Right lobe of liver (tissue), 6 donors: ENCODE results near the gene ZFAND3. TPM values are rescaled to one million over a fixed set of nuclear protein-coding genes. Genes with fewer than 3 reads are reported as not detected.

Source experiments
- ATAC-seq, 4 donors: fragments of 200-7000 bp; cut with Tn5 transposase; one replicate each; pipeline ENCODE4 v1.9.1; 2020; ENCODE audit warnings: mild to moderate bottlenecking in 4 of 4, moderate library complexity in 4 of 4
- DNase-seq, 3 donors: peaks; one replicate each; pipeline ENCODE4 v3.0.0-alpha.2; 2020
- H3K27ac ChIP-seq, 3 donors: fragments of 200-600 bp; one replicate each; pipeline ENCODE4 v1.8.0; 2022
- H3K27me3 ChIP-seq, 2 donors: fragments of 200-600 bp; one replicate each; pipeline ENCODE4 v1.8.0; 2022
- H3K36me3 ChIP-seq, 4 donors: fragments of 200-600 bp; sonication (generic) in 1 of 4; one replicate each; pipeline versions ENCODE4 v1.5.1 to v1.8.0; 2017 to 2022; ENCODE audit warnings: control low read depth in 1 of 4
- H3K4me1 ChIP-seq, 4 donors: fragments of 200-600 bp; sonication (generic) in 1 of 4; one replicate each; pipeline versions ENCODE4 v1.5.1 to v1.8.0; 2017 to 2022; ENCODE audit warnings: control low read depth in 1 of 4
- H3K4me3 ChIP-seq, 3 donors: fragments of 200-600 bp; one replicate each; pipeline ENCODE4 v1.8.0; 2022
- H3K9me3 ChIP-seq, 4 donors: fragments of 200-600 bp; sonication (generic) in 1 of 4; one replicate each; pipeline versions ENCODE4 v1.5.1 to v1.8.0; 2017 to 2022; ENCODE audit warnings: control low read depth in 1 of 4
- POLR2A ChIP-seq: fragments of 450-650 bp; IDR thresholded peaks from one replicate; pipeline ENCODE4 v1.6.1; 2017; ENCODE audit warnings: antibody characterized with exemption, mild to moderate bottlenecking
- WGBS: methylation state at CpG from one replicate; pipeline ENCODE4 v1.1.6; 2018; ENCODE audit warnings: low coverage, low lambda C conversion rate; ENCODE audit not compliant: insufficient coverage; ENCODE audit errors: missing lambda C conversion rate; 5-methylcytosine and 5-hydroxymethylcytosine counted together
- intact Hi-C, 2 donors: fragments of 100-400 bp; cut with DNase I; formaldehyde crosslinking; loops; one replicate each; pipeline versions ENCODE4 v1.11.2 to v1.14.1; 2022
- total RNA-seq, 6 experiments: library from RNA; depleted of rRNA in 2 of 6; stranded (reverse); fragments of >200 nt in 2 of 6; fragmentation: NEBNext Ultra II Directional in 3 of 6; extraction: Animal tissue kit (Norgen Biotek cat#: 25700) in 3 of 6; gene quantifications; one replicate each; pipeline versions ENCODE4 v1.1.0 to v1.2.4, GENCODE V29; 2016 to 2023
- TF ChIP-seq, protein P1 (sequence below), 4 donors: fragments of 200-600 bp in 3 of 4; fragments of 450-650 bp in 1 of 4; IDR thresholded peaks; one replicate each; pipeline versions ENCODE4 v1.5.1 to v1.8.0; 2016 to 2022; ENCODE audit warnings: antibody characterized with exemption in 4 of 4, mild to moderate bottlenecking in 2 of 4
- donor health status: DM: no; HTN: yes; CAD: no.
- donor health status: DM: no; HTN: no; CAD: no.
- donor health status: DM: no; HTN: no; CAD: no.
- donor health status: DM: no; HTN: yes; CAD: no.
- donor health status: DM: no; HTN: yes; CAD: no.

The ZFAND3 gene
- total RNA-seq, 6 experiments from 2014 or later, result 43.1 to 66.5 (median 53.2) TPM

DNA sequence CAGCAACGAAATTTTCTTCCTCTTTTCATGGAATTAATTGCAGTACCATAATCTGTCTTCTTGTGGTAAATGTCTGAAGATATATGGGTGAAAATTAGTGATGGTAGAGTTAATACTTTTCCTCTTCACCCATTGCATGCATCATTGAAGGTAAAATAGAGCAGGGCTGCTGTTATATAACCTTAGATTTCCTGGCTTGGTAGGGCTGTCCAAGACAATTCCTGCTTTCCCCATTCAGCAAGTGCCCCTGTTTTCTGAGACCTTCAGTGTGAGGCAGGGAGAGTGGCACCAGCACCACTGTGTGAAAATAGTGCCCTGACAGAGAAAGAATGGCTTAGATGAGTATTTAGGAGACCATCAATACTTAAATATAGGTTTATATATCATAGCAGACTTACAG, 202.0 kb downstream of the ZFAND3 start:
- peaks cover 0 to 44% (median 3%) of the 10 kb centered on the region in 4 donors for H3K4me1 ChIP-seq
- intact Hi-C loops, result no loop called here
- DNase-seq, result no peak
- no peak for TF ChIP-seq POLR2A
- TF ChIP-seq, protein P1, sequence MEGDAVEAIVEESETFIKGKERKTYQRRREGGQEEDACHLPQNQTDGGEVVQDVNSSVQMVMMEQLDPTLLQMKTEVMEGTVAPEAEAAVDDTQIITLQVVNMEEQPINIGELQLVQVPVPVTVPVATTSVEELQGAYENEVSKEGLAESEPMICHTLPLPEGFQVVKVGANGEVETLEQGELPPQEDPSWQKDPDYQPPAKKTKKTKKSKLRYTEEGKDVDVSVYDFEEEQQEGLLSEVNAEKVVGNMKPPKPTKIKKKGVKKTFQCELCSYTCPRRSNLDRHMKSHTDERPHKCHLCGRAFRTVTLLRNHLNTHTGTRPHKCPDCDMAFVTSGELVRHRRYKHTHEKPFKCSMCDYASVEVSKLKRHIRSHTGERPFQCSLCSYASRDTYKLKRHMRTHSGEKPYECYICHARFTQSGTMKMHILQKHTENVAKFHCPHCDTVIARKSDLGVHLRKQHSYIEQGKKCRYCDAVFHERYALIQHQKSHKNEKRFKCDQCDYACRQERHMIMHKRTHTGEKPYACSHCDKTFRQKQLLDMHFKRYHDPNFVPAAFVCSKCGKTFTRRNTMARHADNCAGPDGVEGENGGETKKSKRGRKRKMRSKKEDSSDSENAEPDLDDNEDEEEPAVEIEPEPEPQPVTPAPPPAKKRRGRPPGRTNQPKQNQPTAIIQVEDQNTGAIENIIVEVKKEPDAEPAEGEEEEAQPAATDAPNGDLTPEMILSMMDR (IDR thresholded peaks at IDR 0.05), result no peak
- H3K4me3 ChIP-seq, result no peak overlapping the region
- H3K9me3 ChIP-seq, result no peaks in the 10 kb centered on the region
- no peak for ATAC-seq
- 13% methylated on average over 1 of the region's 1 CpG for WGBS
- H3K27me3 ChIP-seq, result no peaks in the 10 kb centered on the region
- H3K36me3 ChIP-seq, result no peaks in the 10 kb centered on the region
- peak overlapping the region in 1 of 3 donors; percentile 3 for H3K27ac ChIP-seq

DNA sequence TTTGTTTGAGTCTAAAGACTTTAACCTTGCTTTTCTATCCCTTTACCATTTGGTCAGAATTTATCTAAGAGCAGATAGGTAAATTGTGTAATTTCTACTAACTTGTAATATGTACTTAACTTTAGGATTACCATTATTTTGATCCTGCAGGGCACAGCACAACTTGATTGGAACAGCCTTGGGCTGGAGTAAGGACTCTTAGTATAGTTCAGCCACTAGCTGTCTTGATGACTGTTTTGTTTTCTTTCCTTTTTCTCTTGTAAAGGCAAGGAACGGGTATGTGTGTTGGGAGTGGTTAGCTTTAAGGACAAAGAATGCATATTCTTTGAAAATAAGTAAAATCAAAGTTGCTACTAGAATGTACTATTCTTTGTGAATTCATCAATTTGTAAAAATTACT, 203.2 kb downstream of the ZFAND3 start:
- WGBS, result 89% methylated on average over 1 of the region's 1 CpG
- H3K27me3 ChIP-seq, result no peaks in the 10 kb centered on the region
- intact Hi-C loops, result no loop called here
- H3K9me3 ChIP-seq, result no peaks in the 10 kb centered on the region
- no peak for TF ChIP-seq POLR2A
- TF ChIP-seq, protein P1 (IDR thresholded peaks at IDR 0.05), result no peak
- H3K4me3 ChIP-seq, result no peak overlapping the region
- H3K4me1 ChIP-seq, result peaks cover 0 to 42% (median 5%) of the 10 kb centered on the region in 4 donors
- H3K36me3 ChIP-seq, result no peaks in the 10 kb centered on the region
- no peak for DNase-seq
- ATAC-seq, result no peak
- H3K27ac ChIP-seq, result no peak overlapping the region

DNA sequence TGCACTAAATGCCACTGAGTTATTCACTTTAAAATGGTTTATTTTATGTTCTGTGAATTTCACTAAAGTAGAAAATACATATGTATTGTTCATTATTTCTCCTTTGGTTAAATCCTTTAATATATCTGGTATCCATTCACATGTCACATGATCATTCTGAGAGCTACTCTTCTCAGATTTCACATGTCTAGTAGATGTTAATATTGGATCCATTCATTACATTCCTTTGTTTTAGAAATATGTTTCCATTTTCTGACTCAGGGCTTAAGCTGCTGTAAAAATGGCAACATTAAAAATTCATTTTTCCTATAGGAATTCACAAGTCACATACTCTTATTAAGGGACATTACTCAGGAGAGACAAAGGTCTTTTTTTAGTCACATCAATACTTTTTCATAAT, 205.4 kb downstream of the ZFAND3 start:
- Histone ChIP-seq H3K9me3 (no peaks in the 10 kb centered on the region), H3K36me3 (no peaks in the 10 kb centered on the region), H3K27me3 (no peaks in the 10 kb centered on the region), H3K4me3 (no peak overlapping the region), H3K27ac (no peak overlapping the region), H3K4me1 (peaks cover 0 to 30% (median 6%) of the 10 kb centered on the region in 4 donors)
- intact Hi-C loops, result no loop called here
- no peak for ATAC-seq
- no peak for TF ChIP-seq POLR2A
- TF ChIP-seq, protein P1 (IDR thresholded peaks at IDR 0.05), result no peak
- DNase-seq, result no peak

DNA sequence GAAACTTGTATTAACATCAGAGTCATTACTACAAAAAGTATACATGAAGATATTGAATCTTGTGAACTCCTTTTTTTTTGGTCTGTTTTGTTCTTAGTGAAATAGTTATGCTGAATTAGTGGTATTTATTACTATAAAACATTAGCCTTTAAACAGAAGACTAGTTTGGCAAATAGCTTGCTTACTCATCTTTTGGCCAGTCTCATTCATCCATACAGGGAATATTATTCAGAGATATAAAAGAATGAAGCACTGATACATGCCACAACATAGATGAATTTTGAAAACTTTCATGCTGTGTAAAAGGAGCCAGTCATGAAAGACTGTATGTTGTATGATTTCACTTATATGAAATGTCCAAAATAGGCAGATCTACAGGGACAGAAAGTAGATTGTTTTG, 205.9 kb downstream of the ZFAND3 start:
- peaks cover 0 to 25% (median 6%) of the 10 kb centered on the region in 4 donors for H3K4me1 ChIP-seq
- H3K4me3 ChIP-seq, result no peak overlapping the region
- TF ChIP-seq POLR2A, result no peak
- TF ChIP-seq, protein P1 (IDR thresholded peaks at IDR 0.05), result no peak
- DNase-seq, result no peak
- intact Hi-C loops, result no loop called here
- H3K27ac ChIP-seq, result no peak overlapping the region
- no peak for ATAC-seq
- no peaks in the 10 kb centered on the region for H3K9me3 ChIP-seq
- no peaks in the 10 kb centered on the region for H3K27me3 ChIP-seq
- no peaks in the 10 kb centered on the region for H3K36me3 ChIP-seq

DNA sequence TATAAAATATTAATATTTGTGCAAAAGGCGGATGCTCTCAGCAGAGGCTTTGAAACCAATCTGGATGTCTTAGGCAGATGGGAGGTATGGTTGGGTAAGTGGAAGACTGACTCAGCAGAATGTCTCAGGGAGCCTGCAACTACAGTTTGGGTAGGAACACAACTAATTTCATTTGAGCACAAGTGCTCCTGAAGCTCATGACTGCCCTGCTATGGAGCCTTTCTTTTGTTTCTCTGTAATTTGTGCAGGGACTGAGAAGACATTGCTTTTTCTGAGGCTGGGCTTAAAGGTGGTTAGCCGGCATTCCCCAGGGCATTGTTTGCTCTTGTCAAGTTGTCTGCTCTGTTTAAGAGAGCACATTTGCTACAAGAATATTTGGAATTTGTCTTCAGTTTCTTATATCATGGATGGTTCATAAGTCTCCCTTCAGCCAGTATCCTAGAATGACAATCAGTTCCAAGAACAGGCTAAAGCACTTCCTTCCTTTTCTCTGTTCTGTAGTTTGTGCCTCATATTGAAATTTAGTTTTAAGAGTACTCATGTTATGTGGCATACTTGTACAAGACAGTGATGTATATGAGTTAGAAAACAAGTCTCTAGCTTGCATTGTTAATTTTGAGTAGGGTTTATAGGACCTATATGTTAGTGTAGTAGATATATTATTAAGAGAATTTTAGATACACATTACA, 208.3 kb downstream of the ZFAND3 start:
- H3K27me3 ChIP-seq, result no peaks in the 10 kb centered on the region
- no peaks in the 10 kb centered on the region for H3K36me3 ChIP-seq
- DNase-seq (no peak), ATAC-seq (peak in 3 of 4 donors; percentile 31 to 63 (median 39))
- H3K4me1 ChIP-seq, result peaks cover 0 to 13% (median 6%) of the 10 kb centered on the region in 4 donors
- TF ChIP-seq, protein P1 (IDR thresholded peaks at IDR 0.05), result no peak
- no peak for TF ChIP-seq POLR2A
- intact Hi-C loops, result no loop called here
- no peak overlapping the region for H3K4me3 ChIP-seq
- 72% methylated on average over 2 of the region's 2 CpGs for WGBS
- no peaks in the 10 kb centered on the region for H3K9me3 ChIP-seq
- no peak overlapping the region for H3K27ac ChIP-seq
